CD4-positive, alpha-beta T cell treated with Interleukin-10 for 1 hour (primary cell): ENCODE measurements around the gene TXNL4B.
"Not testable (repeated sequence)": the region's sequence is repeated elsewhere in the genome, so short reads cannot be mapped to it uniquely, and the experiment has no call there.

Experiments used
- DNase-seq: peaks from one replicate; pipeline ENCODE4 v3.0.0-alpha.2; 2020

TXNL4B gene

GRCh38 chr16:72111657-72112451 is 18.4 kb upstream of the TXNL4B start:
- no peak for DNase-seq

- DNase-seq: no peak
Observed at GRCh38 chr16:72110662-72111615, 17.5 kb upstream of the TXNL4B start.

GRCh38 chr16:72109966-72110530 is 16.6 kb upstream of the TXNL4B start:
- no peak for DNase-seq

- no peak for DNase-seq
Observed at GRCh38 chr16:72109300-72109699, 15.9 kb upstream of the TXNL4B start.

- no peak for DNase-seq
Observed at GRCh38 chr16:72108353-72109102, 15.1 kb upstream of the TXNL4B start.

- no peak for DNase-seq
Observed at GRCh38 chr16:72107371-72107770, 14.0 kb upstream of the TXNL4B start.

- no peak for DNase-seq
Observed at GRCh38 chr16:72105978-72106377, 12.6 kb upstream of the TXNL4B start.

GRCh38 chr16:72104905-72105304 is 11.5 kb upstream of the TXNL4B start:
- no peak for DNase-seq

- DNase-seq: no peak
Observed at GRCh38 chr16:72101195-72101594, 7.8 kb upstream of the TXNL4B start.

- DNase-seq: peak; percentile 59
Observed at GRCh38 chr16:72099377-72099818, 6.0 kb upstream of the TXNL4B start.

GRCh38 chr16:72098936-72099335 is 5.5 kb upstream of the TXNL4B start:
- DNase-seq: no peak

- peak; percentile 21 for DNase-seq
Observed at GRCh38 chr16:72094266-72094610, 818 bp upstream of the TXNL4B start.

GRCh38 chr16:72092832-72093447 is 480 bp downstream of the TXNL4B start:
- DNase-seq: no peak

GRCh38 chr16:72091217-72091616 is 2.2 kb downstream of the TXNL4B start:
- no peak for DNase-seq

- no peak for DNase-seq
Observed at GRCh38 chr16:72085002-72085401, 8.4 kb downstream of the TXNL4B start.

- DNase-seq: no peak
Observed at GRCh38 chr16:72084445-72084844, 9.0 kb downstream of the TXNL4B start.

GRCh38 chr16:72083778-72084404 is 9.5 kb downstream of the TXNL4B start:
- no peak for DNase-seq

GRCh38 chr16:72076991-72077706 is 16.3 kb downstream of the TXNL4B start:
- DNase-seq: not testable (repeated sequence)

GRCh38 chr16:72075067-72075466 is 18.4 kb downstream of the TXNL4B start:
- DNase-seq: not testable (repeated sequence)

GRCh38 chr16:72073560-72074230 is 19.7 kb downstream of the TXNL4B start:
- DNase-seq: no peak
